Peyer's patch (tissue), 4 donors: ENCODE measurements around the gene STRN3.

Source experiments
- POLR2A ChIP-seq, 2 donors: fragments of 450-650 bp; IDR thresholded peaks; one replicate each; pipeline ENCODE4 v1.5.1; 2017; ENCODE audit warnings: antibody characterized with exemption in 2 of 2, mild to moderate bottlenecking in 2 of 2, moderate library complexity in 2 of 2
- TF ChIP-seq, protein P1 (sequence below), 6 experiments: fragments of 450-650 bp in 4 of 6; fragments of 200-600 bp in 2 of 6; sonication (generic) in 1 of 6; IDR thresholded peaks; one replicate each; pipeline ENCODE4 v1.5.1; 2017 to 2019; ENCODE audit warnings: antibody characterized with exemption in 6 of 6, mild to moderate bottlenecking in 3 of 6, moderate library complexity in 1 of 6

DNA sequence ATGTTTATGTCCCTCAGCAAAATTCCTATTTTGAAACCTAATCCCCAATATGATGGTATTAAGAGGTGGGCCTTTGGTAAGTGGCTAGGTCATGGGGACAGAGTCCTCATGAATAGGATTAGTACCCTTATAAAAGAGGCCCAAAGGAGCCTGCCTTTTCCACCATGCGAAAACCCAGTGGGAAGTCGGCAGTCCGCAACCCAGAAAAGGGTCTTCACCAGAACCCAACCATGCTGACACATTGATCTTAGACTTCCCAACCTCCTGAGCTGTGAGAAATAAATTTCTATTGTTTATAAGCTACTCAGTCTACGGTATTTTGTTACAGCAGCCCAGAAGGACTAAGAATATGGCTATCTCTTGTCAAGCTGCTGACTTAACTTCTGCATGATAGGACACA is 85.3 kb downstream of the STRN3 start:
- TF ChIP-seq, protein P1, sequence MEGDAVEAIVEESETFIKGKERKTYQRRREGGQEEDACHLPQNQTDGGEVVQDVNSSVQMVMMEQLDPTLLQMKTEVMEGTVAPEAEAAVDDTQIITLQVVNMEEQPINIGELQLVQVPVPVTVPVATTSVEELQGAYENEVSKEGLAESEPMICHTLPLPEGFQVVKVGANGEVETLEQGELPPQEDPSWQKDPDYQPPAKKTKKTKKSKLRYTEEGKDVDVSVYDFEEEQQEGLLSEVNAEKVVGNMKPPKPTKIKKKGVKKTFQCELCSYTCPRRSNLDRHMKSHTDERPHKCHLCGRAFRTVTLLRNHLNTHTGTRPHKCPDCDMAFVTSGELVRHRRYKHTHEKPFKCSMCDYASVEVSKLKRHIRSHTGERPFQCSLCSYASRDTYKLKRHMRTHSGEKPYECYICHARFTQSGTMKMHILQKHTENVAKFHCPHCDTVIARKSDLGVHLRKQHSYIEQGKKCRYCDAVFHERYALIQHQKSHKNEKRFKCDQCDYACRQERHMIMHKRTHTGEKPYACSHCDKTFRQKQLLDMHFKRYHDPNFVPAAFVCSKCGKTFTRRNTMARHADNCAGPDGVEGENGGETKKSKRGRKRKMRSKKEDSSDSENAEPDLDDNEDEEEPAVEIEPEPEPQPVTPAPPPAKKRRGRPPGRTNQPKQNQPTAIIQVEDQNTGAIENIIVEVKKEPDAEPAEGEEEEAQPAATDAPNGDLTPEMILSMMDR (IDR thresholded peaks at IDR 0.05): no peak
- TF ChIP-seq POLR2A (IDR thresholded peaks at IDR 0.05): no peak
